AG10803 (cell line): Measurements from ENCODE around the gene NOS1.

Experiments used
- DNase-seq: peaks from one replicate; pipeline ENCODE4 v3.0.0; 2010; ENCODE audit warnings: low read depth
- H3K4me3 ChIP-seq: 2 replicates; pipeline ENCODE4 v1.5.1; 2011; ENCODE audit warnings: mild to moderate bottlenecking, low read length, control low read depth
- TF ChIP-seq, protein P1 (sequence below): conservative IDR thresholded peaks from 2 replicates; pipeline ENCODE4 v1.5.1; 2011; ENCODE audit warnings: mild to moderate bottlenecking, low read length, control low read depth, inconsistent platforms

Gene NOS1

DNA sequence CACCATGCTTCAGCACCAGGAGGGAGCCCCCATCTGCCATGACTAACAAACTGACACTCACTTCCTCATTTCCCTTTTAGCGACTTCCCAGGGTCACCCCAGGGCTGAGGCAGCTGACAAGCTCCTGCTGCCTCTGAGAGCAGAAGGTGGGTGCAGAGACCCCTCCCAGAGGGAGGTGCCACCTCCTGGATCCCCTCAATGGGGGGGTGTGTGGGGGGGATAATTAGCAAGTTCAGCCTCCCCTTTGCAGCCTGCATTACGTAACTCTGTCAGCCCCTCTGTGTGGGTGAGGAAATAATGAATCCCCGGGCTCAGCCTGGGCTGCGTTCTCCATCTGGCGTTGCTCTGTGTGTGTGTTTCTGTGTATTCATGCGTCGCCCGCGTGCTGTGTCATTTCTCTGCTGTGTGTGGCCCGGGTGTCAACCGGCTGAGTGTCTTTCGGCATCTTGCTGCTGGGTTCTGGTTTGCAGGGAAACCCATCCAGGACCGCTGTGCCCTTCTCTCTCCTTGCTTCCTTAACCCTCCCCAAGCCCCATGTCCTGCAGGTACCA lies 28.0 kb downstream of the NOS1 start:
- TF ChIP-seq, protein P1, sequence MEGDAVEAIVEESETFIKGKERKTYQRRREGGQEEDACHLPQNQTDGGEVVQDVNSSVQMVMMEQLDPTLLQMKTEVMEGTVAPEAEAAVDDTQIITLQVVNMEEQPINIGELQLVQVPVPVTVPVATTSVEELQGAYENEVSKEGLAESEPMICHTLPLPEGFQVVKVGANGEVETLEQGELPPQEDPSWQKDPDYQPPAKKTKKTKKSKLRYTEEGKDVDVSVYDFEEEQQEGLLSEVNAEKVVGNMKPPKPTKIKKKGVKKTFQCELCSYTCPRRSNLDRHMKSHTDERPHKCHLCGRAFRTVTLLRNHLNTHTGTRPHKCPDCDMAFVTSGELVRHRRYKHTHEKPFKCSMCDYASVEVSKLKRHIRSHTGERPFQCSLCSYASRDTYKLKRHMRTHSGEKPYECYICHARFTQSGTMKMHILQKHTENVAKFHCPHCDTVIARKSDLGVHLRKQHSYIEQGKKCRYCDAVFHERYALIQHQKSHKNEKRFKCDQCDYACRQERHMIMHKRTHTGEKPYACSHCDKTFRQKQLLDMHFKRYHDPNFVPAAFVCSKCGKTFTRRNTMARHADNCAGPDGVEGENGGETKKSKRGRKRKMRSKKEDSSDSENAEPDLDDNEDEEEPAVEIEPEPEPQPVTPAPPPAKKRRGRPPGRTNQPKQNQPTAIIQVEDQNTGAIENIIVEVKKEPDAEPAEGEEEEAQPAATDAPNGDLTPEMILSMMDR, result no peak
- no peak overlapping the region for H3K4me3 ChIP-seq
- no peak for DNase-seq

DNA sequence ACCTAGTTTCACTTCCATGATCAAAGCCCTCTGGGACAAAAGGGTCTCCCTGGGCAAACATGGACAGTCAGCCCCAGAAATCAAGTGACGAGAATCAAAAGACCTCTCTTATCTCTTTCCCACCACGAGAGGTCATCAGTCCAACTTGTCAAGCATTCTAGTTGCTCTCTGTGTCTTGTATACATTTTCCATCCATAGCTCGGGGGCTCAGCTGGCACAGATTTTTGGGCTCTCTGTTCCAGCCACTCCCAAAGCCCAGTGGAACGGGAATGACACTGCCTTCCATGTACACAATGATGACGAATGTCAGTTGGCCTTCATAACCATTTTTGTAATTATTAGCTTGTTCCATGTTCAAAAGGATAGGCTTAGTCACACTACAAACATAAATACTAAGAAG lies 29.7 kb downstream of the NOS1 start:
- DNase-seq, result no peak
- TF ChIP-seq, protein P1, result no peak
- H3K4me3 ChIP-seq, result no peak overlapping the region

DNA sequence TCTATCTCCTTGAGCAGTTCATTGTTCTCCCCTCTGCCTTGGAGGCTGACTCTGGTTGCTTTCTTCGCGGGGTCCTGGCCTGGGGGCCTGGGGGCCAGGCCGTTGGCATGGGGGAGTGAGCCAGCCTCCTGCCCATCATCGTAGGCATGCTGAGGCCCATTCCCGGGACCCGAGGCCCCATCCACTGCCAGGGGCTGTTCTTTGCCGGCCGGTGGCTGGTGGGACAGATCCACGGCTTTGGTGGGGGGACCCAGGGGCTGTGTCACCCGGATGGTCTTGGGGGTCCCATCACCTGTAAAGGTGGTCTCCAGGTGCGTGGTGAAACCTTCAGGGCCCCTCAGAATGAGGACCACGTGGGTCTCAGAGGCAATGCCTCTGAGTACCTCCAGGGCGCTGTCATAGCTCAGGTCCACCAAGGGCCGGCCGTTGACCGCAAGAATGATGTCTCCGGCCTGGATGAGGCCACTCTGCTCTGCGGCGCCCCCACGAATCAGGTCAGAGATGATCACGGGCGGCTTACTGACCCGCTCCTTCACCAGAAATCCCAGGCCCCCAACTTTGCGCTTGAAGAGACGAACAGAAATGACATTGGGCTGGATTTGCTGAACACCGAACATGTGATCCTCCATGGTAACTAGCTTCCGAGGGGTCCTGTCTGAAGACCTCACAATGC lies 30.8 kb downstream of the NOS1 start:
- no peak for DNase-seq

DNA sequence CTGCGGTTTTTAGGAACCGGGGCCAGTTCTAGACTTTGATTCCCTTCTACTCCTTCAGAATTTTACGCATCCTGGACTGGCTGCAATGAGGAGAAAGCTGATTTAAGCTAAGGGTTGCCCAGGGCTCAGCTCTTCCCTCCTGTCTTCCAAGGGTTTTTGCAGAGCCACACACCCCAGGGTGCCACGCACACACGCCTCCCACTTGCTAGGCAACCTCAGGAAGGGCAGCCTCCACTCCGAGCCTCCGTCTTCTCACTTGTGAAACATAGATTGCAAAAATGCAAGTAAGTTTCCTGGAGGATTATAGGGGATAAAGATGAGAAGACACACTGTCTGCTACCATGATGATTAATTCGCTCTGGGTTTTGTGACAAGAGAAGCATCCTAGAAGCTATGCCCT lies 31.7 kb downstream of the NOS1 start:
- no peak for DNase-seq
- H3K4me3 ChIP-seq, result no peak overlapping the region
- TF ChIP-seq, protein P1, result no peak

More for the DNA sequence above, 30.8 kb downstream of the NOS1 start:
- H3K4me3 ChIP-seq, result no peak overlapping the region
- TF ChIP-seq, protein P1, result no peak

DNA sequence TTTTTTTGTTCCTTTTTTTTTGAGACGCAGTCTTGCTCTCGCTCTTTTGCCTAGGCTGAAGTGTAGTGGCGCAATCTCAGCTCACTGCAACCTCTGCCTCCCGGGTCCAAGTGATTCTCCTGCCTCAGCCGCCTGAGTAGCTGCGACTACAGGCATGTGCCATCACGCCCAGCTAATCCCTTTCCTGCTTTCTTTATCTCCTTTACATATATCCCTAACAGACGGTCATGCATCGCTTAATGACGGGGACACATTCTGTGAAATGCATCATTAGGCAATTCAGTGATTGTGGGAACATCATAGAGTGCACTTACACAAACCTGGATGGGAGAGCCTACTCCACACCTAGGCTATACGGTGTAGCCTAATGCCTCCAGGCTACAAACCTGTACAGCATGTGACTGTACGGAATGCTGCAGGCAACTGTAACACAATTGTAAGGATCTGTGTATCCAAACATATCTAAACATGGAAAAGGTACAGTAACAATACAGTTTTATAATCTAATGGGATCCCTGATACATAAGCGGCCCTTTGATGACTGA lies 32.8 kb downstream of the NOS1 start:
- DNase-seq, result no peak
- TF ChIP-seq, protein P1, result no peak
- H3K4me3 ChIP-seq, result no peak overlapping the region

DNA sequence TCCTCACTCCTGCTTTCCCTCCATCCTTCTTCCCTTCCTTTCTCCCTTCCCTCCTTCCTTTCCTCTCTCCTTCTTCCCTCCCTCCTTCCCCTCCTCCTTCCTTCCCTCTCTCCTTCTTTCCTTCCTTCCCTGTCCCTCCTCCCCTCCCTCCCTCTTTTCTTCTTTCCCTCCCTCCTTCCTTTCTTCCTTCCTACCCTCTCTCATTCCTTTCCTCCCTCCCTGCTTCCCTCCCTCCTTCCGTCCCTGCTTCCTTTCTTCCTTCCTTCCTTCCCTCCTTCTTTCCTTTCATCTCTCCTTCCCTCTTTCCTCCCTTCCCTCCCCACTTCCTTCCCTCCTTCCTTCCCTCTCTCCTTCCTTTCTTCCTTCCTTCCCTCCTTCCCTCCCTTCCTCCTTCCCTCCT lies 39.0 kb downstream of the NOS1 start:
- DNase-seq, result no peak
- TF ChIP-seq, protein P1, result no peak
- H3K4me3 ChIP-seq, result no peak overlapping the region

DNA sequence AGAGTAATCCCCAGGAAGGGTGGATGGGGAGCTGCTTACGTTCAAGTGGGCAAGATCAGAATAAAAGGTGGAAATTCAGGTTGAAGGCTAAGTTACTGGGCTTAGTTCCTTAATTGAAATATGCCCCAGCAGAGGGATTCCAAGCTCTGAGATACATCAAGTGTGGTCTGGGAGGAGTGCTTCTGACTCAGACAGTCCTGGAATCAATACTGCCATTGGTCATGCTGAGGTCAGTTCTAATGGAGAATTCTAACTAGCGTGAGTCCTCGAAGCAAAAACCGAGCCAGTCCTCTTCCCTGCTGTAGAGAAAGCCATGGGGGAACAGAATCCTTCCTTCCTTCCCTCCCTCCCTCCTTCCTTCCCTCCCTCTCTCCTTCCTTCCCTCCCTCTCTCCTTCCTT lies 39.9 kb downstream of the NOS1 start:
- peak; percentile 15 for DNase-seq
- H3K4me3 ChIP-seq, result no peak overlapping the region
- TF ChIP-seq, protein P1, result no peak
